HL-60/S4 (cell line): Measurements from ENCODE around the gene UPK3BL1.
"Not testable (repeated sequence)": the region's sequence is repeated elsewhere in the genome, so short reads cannot be mapped to it uniquely, and the experiment has no call there.

Source experiments
- in situ Hi-C: fragments of 300-500 bp; cut with MboI; formaldehyde crosslinking; loops from 2 replicates; pipeline ENCODE4 v1.14.3; 2022; ENCODE audit warnings: low sequenced_read_pairs

UPK3BL1 gene

GRCh38 chr7:102589857-102590256, 52.7 kb downstream of the UPK3BL1 start:
- in situ Hi-C loops = not testable (repeated sequence)
